Measurements from ENCODE around the gene PRXL2C. TPM values are rescaled to one million over a fixed set of nuclear protein-coding genes. Genes with fewer than 3 reads are reported as not detected.

Gene PRXL2C
- polyA plus RNA-seq, 2 of the 4 experiments (the other 2 are of a cell fraction) = 7.9 to 11.4 TPM

GRCh38 chr9:96607971-96608370, 47.1 kb downstream of the PRXL2C start:
- no peak overlapping the region for H3K27ac ChIP-seq
- H3K4me3 ChIP-seq = no peak overlapping the region
- TF ChIP-seq CTCF (IDR thresholded peaks at IDR 0.05) (no peak), JUN (IDR thresholded peaks at IDR 0.05) (no peak), ZC3H11A (IDR thresholded peaks at IDR 0.05) (no peak), MAFK (IDR thresholded peaks at IDR 0.05; ENCODE audit: partially characterized antibody) (no peak), NR3C1 (IDR thresholded peaks at IDR 0.05) (no peak), CEBPB (IDR thresholded peaks at IDR 0.05) (no peak), CBX8 (IDR thresholded peaks at IDR 0.05) (no peak), ZSCAN20 (CRISPR knock-in tag; IDR thresholded peaks at IDR 0.05) (no peak), FOSL2 (IDR thresholded peaks at IDR 0.05) (no peak), FOSL2 (CRISPR knock-in tag; IDR thresholded peaks at IDR 0.05) (no peak), POLR2AphosphoS2 (conservative IDR thresholded peaks at IDR 0.05; ENCODE audit: low read length) (no peak), EHMT2 (IDR thresholded peaks at IDR 0.05; ENCODE audit: low read depth) (no peak), ATOH8 (CRISPR knock-in tag; IDR thresholded peaks at IDR 0.05; ENCODE audit: low read depth) (no peak), BHLHE40 (IDR thresholded peaks at IDR 0.05; ENCODE audit: low read depth, low read length) (no peak), USF2 (IDR thresholded peaks at IDR 0.05) (no peak)
- no peaks in the 10 kb centered on the region for H3K9me3 ChIP-seq
- 86% methylated on average over 3 of the region's 3 CpGs for WGBS (ENCODE audit: missing lambda C conversion rate)
- H3K4me1 ChIP-seq = peaks cover 28% of the 10 kb centered on the region
- DNase-seq (ENCODE audit: low read depth in 1 of 2, low spot score in 1 of 2) = no peak
- no peak for ATAC-seq
- ChIA-PET CTCF (interaction anchor here (1.2 kb wide), 1 partner anchor 13 kb away, joined by 5 read pairs; no protein-coding TSS in a partner anchor), POLR2A (no interaction called here)
- no peak for FAIRE-seq
- no peak overlapping the region for H3K4me2 ChIP-seq

GRCh38 chr9:96605328-96605727, 49.8 kb downstream of the PRXL2C start:
- no peak overlapping the region for H3K4me3 ChIP-seq
- DNase-seq (ENCODE audit: low read depth in 1 of 2, low spot score in 1 of 2) (no peak), FAIRE-seq (no peak), ATAC-seq (no peak)
- peaks cover 6% of the 10 kb centered on the region; the same call in 2 of the 3 replicates for H3K4me1 ChIP-seq
- no peak for TF ChIP-seq MAFK (IDR thresholded peaks at IDR 0.05; ENCODE audit: partially characterized antibody)
- TF ChIP-seq NPAS2 (CRISPR knock-in tag; IDR thresholded peaks at IDR 0.05; ENCODE audit: borderline replicate concordance) = no peak
- H3K27ac ChIP-seq = no peak overlapping the region
- WGBS (ENCODE audit: missing lambda C conversion rate) = 95% methylated on average over 3 of the region's 3 CpGs
- ChIA-PET POLR2A (no interaction called here), CTCF (interaction anchor here (0.6 to 1.4 kb wide), 2 partner anchors 16 to 1477 kb away, joined by 3 read pairs; no protein-coding TSS in a partner anchor)
- no peaks in the 10 kb centered on the region for H3K9me3 ChIP-seq
- H3K4me2 ChIP-seq = no peak overlapping the region

- ChIA-PET POLR2A (no interaction called here), CTCF (interaction anchor here (1.4 kb wide), 1 partner anchor 15 kb away, joined by 3 read pairs; no protein-coding TSS in a partner anchor)
- Histone ChIP-seq H3K4me3 (no peak overlapping the region), H3K9me3 (no peaks in the 10 kb centered on the region), H3K27ac (no peak overlapping the region), H3K4me2 (no peak overlapping the region), H3K4me1 (no peaks in the 10 kb centered on the region)
- WGBS (ENCODE audit: missing lambda C conversion rate) = 93% methylated on average over 3 of the region's 3 CpGs
- ATAC-seq (no peak), DNase-seq (ENCODE audit: low read depth in 1 of 2, low spot score in 1 of 2) (no peak), FAIRE-seq (no peak)
- no peak for TF ChIP-seq POLR2AphosphoS2 (conservative IDR thresholded peaks at IDR 0.05; ENCODE audit: low read length)
- TF ChIP-seq SMC3 (IDR thresholded peaks at IDR 0.05) = no peak
- no peak for TF ChIP-seq JUNB (IDR thresholded peaks at IDR 0.05)
- TF ChIP-seq NR3C1 (IDR thresholded peaks at IDR 0.05) = no peak
- TF ChIP-seq CTCF (IDR thresholded peaks at IDR 0.05) = no peak
- no peak for TF ChIP-seq EP300 (IDR thresholded peaks at IDR 0.05)
- TF ChIP-seq MAX (IDR thresholded peaks at IDR 0.05) = no peak
These were observed 51.2 kb downstream of the PRXL2C start for GRCh38 chr9:96604004-96604319.
